NCI-H2107 (cell line): Measurements from ENCODE around the gene RSKR.
"Not testable (repeated sequence)": the region's sequence is repeated elsewhere in the genome, so short reads cannot be mapped to it uniquely, and the experiment has no call there.

ENCODE experiments used
- DNase-seq: peaks from one replicate; lab custom pipeline; 2025; lab: John Stamatoyannopoulos, UW

The RSKR gene

GRCh38 chr17:28622186-28622585 is 8.2 kb upstream of the RSKR start:
- DNase-seq, result no peak

GRCh38 chr17:28620010-28620409 is 6.0 kb upstream of the RSKR start:
- DNase-seq, result no peak

GRCh38 chr17:28618464-28618863 is 4.5 kb upstream of the RSKR start:
- no peak for DNase-seq

- no peak for DNase-seq
Observed at GRCh38 chr17:28616281-28616680, 2.3 kb upstream of the RSKR start.

- no peak for DNase-seq
Observed at GRCh38 chr17:28615260-28615940, 1.4 kb upstream of the RSKR start.

- no peak for DNase-seq
Observed at GRCh38 chr17:28612936-28613872, 781 bp downstream of the RSKR start.

GRCh38 chr17:28612531-28612930 is 1.5 kb downstream of the RSKR start:
- no peak for DNase-seq

GRCh38 chr17:28610376-28610775 is 3.6 kb downstream of the RSKR start:
- DNase-seq, result no peak

GRCh38 chr17:28604031-28604430 is 10.0 kb downstream of the RSKR start:
- not testable (repeated sequence) for DNase-seq

GRCh38 chr17:28599311-28600184 is 14.4 kb downstream of the RSKR start:
- DNase-seq, result peak; percentile 40

- peak; percentile 87 for DNase-seq
Observed at GRCh38 chr17:28598799-28599310, 15.1 kb downstream of the RSKR start, which contains the start of gene SPAG5. SPAG5 (minus strand) TSS chr17:28599025; CDS start chr17:28598946, 79 bp downstream.

GRCh38 chr17:28598389-28598788 is 15.6 kb downstream of the RSKR start:
- DNase-seq, result no peak

- no peak for DNase-seq
Observed at GRCh38 chr17:28597606-28598383, 16.2 kb downstream of the RSKR start.

- no peak for DNase-seq
Observed at GRCh38 chr17:28592260-28592659, 21.7 kb downstream of the RSKR start.

- no peak for DNase-seq
Observed at GRCh38 chr17:28585851-28586250, 28.1 kb downstream of the RSKR start.

- DNase-seq, result no peak
Observed at GRCh38 chr17:28584434-28584833, 29.6 kb downstream of the RSKR start.

- DNase-seq, result no peak
Observed at GRCh38 chr17:28582513-28582912, 31.5 kb downstream of the RSKR start.

GRCh38 chr17:28580959-28581358 is 33.0 kb downstream of the RSKR start:
- no peak for DNase-seq

GRCh38 chr17:28579526-28579925 is 34.5 kb downstream of the RSKR start:
- DNase-seq, result no peak

- DNase-seq, result no peak
Observed at GRCh38 chr17:28578246-28579195, 35.5 kb downstream of the RSKR start.
